Stimulated activated CD4-positive, alpha-beta T cell treated with anti-CD3 and anti-CD28 coated beads, Interleukin-2, amount 100 ng/mL, for 24 hours (primary cell): ENCODE results near the gene MAPK11.

Source experiments
- DNase-seq, 2 donors: peaks; one replicate each; pipeline ENCODE4 v3.0.0-alpha.2; 2020

Gene MAPK11

DNA sequence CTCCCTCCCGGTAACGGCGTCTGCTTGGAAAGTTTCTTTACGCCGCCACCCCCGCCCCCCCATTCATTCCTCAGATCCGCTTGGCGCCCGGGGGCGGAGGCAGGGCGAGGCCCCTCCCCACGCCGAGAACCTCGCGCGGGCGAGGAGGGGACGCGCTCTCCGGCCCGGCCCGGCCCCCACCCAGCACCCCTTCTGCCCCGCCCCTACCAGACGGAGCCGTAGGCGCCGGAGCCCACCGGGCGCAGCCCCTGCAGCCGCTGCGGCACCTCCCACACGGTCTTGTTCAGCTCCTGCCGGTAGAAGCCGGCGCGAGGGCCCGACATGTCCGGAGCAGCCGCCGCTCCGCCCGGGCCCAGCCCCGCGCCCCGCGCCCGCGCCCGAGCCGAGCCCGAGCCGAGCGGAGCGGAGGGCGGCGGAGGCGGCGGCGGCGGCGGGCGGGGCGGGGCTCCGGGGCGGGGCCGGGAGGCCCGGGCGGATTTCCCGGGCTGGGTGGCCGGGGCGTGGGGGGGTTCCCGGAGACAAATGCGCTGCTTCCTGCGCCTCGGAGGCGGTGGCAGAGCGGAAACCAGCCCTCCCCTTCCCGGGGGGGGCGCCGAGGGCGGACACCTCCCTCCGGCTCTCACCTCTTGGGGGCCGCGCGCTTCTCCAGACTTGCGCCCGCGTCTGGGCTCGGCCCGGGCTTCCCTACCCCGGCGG is at the start of gene MAPK11:
Gene MAPK11 (minus strand): TSS at position 411 of the 696 bp plus-strand sequence. CDS start 88 bp downstream, at position 323.
- DNase-seq: peak; percentile 74 to 77

DNA sequence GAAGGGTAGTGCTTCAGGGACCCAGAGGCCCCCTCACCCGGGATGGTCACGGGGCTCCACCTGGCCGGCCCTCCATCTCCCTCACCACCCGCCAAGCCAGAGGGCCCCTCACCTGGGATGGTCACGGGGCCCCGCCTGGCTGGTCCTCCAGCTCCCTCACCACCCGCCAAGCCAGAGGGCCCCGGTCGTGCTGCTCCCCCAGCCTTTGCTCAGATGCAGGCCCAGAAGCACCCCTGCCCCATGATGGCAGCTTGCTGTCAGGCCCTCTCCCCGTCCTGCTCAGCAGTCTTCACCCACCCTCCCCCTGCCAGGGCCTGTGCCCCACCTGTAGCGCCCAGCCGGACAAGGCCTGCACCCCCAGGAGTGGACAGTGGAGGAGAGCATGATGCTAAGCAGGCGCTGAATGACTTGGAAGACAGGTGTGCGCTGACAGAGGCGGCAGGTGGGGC is 49.3 kb upstream of the MAPK11 start:
- DNase-seq: no peak

GRCh38 chr22:50318698-50319411 is 48.7 kb upstream of the MAPK11 start:
- no peak for DNase-seq

DNA sequence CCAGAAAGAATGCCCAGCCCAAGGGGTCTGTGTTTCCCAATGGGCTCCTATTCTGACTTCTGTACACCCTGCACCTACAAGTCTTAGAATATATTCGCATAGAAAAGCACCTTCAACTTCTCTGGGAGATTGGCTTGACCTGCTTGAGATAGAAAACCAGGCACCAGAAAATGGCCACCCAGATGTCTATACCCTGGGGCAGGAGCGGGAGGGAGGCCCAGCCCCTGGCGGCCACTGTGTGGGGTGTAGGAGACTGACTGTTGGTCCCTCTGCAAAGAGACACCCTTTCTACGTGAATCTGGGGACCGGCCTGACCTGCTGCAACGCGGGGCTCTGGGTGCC is 48.1 kb upstream of the MAPK11 start:
- no peak for DNase-seq

GRCh38 chr22:50317674-50318073 is 47.5 kb upstream of the MAPK11 start:
- no peak for DNase-seq

DNA sequence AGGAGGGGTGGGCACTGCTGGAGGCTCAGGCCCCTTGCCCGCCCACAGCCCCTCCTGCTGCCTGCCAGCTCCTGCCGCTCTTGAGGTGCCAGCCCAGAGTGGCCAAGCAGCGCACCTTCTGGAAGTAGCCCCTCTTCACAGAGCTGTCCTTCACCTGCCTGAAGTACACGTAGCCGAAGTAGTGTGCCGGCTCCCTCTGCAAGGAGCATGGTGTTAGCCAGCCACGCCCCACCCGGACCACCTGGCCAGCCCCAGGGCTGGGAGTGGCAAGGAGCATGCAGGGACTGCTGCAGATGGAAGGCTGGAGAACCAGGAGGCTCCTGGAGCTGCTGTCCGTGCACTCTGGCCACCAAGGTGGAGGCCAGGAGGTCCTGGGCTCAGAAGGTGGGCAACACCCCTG is 47.0 kb upstream of the MAPK11 start:
- DNase-seq: no peak

DNA sequence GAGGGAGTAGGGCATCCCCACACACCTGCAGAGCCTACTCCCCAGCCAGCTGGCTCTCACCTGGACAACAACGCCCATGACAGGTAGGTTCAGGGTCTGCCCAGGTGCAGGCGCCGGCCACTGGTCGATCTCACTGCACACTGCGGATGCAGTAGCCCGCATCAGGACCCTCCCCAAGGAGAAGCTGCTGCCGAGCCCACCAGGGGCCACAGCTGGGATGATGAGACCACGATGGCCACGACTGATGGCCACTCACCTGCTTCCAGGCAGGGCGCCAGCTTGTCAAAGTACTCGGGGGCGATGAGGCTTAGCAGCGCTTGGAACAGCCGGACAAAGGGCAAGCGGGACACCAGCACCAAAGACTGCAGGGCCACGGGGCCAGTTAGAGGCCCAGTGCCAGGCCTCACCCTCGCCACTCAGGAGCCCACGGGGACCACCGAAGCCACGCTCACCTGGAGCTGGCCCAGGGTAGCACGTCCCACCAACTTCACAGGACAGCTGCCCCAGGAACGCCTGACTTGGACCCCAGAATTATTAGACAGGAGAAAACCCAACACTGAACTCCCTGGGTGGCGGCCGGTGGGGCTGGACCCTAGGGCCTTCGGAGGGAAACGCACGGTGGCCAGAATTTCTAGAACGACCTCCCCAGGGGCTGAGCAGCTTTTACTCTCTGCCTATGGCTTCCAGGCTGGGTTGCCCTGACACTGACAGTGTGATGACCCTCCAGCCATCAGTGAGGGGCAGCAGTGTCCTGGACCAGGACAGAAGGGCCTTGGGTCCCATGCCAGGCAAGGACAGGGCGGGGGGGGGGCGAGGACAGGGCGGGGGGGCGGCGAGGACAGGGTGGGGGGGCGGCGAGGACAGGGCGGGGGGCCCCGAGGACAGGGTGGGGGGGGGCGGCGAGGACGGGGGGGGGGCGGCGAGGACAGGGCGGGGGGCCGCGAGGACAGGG is 46.2 kb upstream of the MAPK11 start:
- DNase-seq: no peak

- no peak for DNase-seq
Measured at GRCh38 chr22:50315289-50316113, 45.3 kb upstream of the MAPK11 start.

- peak; percentile 76 to 82 for DNase-seq
Measured at GRCh38 chr22:50314455-50315288, 44.5 kb upstream of the MAPK11 start.

DNA sequence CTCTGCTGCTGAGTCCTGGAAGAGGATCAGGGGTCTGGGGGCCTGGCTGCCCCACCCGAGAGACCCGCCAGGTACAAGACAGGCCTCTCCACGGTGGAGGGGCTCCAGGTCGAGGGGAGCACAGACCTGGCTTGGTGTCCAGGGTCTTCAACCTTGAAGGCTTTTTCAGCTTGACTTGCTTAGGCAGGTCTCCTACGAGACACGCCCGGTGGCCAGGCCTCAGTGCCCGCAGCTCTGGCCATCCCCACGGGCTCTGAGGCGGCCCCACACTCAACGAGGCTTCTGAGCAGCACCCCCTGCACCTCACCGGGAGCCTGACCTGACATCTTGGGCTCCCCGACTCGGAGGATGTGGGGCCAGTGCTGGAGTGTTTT is 43.9 kb upstream of the MAPK11 start:
- DNase-seq: no peak

DNA sequence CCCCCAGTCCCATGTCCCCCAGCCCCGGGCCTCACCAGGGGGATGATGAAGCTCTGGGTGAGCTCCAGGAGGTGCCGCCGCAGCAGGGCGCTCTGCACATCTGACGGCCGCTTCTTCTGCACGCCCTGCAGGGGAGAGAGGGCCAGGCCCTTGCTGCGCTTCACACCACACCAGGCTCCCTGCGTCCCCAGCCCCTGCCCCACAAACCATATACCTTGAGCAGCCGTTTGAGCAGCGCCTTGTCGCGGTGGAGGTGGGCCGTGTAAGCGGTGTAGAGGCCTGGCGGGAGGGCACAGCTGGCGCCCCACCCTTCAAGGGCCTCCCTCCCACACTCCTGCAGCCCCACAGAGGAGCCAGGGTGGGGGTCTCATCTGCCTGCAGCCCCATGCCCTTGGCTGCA is 43.4 kb upstream of the MAPK11 start:
- DNase-seq: no peak

DNA sequence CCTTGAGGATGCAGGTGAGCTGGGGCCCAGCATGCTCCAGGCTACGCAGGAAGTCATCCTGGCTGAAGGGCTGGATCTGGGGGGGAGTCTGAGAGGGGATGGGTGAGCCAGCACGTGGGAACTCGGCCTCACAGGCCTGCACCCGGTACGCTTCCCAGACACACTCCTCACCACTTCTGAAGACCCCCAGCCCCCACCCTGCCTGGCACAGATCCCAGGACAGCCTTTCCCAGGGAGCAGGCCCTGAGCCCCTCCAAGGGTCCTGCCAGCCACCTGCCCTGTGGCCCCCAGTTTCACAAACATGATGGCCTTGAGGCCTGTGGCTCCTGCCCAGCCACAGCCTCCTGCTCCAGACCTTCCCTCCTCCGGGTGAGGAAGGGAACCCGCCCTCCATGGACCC is 42.8 kb upstream of the MAPK11 start:
- DNase-seq: no peak

DNA sequence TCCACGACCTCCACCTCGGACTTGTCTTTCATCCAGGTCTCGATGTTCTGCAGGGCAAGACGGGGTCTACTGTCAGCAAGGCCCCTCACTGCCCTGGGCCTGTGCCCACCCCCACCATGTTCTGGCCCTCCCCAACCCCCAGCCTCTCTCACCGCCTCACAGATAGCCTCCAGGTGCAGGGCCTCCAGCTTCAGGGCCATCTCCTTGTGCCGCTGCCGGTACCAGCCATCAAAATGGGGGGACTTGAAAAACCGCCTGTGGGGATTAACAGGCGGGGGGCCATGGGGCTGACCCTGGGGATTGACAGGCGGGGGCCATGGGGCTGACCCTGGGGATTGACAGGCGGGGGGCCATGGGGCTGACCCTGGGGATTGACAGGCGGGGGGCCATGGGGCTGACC is 42.2 kb upstream of the MAPK11 start:
- DNase-seq: no peak

DNA sequence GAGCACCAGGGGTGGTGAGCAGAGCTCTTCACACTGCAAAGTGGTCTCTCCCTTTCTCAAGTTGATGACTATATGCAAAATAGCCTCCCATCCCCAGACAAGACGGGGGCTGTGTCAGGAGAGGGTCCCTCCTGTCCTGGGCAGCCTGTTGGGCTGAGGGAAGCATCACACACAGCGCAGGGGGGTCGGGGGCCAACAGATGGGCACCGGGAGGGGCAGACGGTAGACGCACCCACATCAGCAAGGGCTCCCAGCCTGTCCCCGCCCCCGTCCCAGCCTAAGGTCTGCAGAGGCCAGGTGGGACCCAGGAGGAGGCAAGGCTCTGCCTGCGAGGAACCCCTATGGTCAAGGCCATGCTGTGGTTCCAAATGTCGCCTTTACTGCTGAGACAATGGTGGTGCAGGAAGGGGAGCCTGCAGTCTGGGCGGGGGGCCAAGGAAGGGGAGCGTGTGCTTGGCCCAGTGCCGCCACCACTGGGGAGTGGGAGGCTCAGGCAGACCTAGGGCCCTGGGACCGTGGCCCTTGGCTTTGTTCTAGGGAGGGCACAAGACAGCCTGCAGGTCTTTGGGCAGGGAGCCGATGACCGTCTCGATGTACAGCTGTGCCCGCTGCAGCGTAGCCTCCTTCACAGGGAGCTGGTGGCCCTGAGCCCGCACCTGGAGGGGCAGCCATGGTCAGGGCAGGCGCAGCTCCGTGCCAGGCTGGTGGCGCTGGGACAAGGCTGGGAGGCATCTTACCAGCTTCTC is 41.6 kb upstream of the MAPK11 start:
- no peak for DNase-seq

GRCh38 chr22:50310949-50311444 is 40.8 kb upstream of the MAPK11 start:
- DNase-seq: no peak

DNA sequence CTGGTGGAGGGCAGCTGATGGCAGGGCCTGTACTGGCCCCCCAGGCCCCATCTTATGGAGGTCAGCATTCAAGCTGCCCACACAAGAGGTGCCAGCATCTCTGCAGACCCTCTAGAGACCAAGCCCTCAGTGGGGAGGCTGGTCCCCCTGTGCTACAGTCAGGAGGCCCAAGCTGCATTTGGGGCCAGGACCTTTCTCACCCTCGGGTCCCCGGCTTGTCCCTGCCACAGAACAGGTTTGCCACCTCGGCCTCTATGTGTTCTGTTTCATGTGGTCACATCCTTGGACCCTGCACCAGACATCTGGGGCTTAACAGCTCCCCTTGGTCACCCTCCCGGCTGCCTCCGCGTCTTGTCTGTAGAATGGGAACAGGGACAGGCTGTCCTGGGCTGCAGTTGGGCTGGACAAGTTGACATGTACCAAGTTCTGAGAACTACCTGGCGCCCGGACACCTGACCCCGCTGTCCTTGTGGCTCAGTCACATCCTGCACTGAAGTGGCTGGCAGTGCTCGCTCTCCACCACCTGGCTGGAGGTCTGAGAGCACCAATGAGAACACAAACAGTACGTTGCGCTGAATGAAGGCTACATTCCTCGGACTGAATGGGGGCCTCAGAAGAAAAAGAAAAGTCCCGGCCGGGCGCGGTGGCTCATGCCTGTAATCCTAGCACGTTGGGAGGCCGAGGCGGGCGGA is 40.0 kb upstream of the MAPK11 start:
- DNase-seq: no peak

DNA sequence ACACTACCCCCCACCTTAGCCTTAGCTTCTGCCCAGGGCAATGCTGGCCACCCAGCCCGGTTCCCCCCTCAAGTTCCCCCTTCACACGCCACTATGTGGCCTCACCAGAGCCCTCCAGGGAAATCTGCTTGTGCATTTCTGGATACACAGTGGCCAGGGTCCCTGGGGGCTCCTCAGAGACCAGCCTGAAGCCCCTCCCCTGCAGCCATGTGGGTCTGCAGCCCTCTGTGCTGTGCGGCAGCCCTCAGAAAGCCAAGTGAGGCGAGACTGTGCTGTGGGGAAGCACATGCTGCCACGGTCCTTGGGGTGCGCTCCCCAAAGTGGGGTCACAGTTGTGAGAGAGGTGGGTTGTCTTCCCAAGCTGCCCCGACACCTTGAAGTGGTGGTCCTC is 39.4 kb upstream of the MAPK11 start:
- no peak for DNase-seq

DNA sequence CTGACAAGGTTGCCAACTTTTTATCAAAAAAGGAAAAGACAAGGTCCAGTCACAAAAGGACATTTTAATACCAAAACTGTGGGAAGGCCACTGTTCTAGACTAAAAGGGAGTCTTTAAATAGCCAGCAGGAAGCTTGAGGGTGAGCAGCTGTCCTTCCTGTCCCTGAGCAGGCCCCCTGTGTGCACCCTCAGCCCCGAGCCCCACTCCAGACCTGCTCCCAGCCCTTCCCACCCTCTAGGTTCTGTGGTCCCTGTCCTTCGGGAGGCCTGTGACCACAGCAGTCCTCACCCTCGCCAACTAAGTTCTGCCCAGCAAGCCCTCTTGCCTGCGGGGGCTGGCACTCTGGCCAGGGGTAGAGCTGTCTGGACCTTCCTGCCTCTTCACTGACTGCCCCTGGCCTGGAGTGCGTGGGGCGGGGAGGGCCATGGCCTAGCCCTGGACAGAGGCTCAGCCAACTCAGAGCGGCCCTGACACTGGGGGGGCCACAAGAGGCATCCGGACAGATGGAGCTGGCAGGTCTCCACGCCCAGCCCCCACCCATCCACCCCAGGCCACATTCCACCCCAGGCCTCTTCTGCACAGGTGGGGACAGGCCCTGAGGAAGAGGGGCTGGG is 38.9 kb upstream of the MAPK11 start:
- DNase-seq: no peak

DNA sequence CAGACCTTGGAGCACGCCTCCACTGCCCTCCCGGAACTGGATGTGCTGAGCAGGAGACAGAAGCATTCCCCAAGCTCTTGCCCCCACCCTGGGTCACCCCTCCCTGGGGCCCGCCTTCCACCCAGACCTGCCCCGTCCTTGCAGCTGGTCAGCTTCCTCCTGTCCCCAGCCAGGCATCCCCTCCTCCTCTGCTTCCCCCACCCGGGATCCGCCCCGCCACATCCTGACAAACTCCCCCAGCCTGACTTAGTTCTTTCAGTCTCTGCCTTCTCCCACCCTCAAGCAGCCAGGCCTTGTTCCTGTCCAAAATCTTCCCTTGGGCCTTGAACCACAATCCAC is 38.4 kb upstream of the MAPK11 start:
- no peak for DNase-seq
